PC-3 (cell line): ENCODE measurements around the gene GABRG2. TPM values are rescaled to one million over a fixed set of nuclear protein-coding genes. Genes with fewer than 3 reads are reported as not detected.
"Not testable (repeated sequence)": the region's sequence is repeated elsewhere in the genome, so short reads cannot be mapped to it uniquely, and the experiment has no call there.

Experiments
- ATAC-seq: fragments of 200-7000 bp; cut with Tn5 transposase; 2 replicates; pipeline ENCODE4 v1.9.1; 2020; ENCODE audit warnings: mild to moderate bottlenecking, moderate library complexity
- BruUV-seq: library from RNA; stranded (reverse); fragments of 400-500 nt; replicated peaks from 2 replicates; lab custom pipeline; 2021; lab: Mats Ljungman, UMichigan
- CTCF ChIA-PET: fragments of 300-600 bp; sonication (Branson Sonifier 250); formaldehyde crosslinking; loops from one replicate; lab custom pipeline; 2022; ENCODE audit warnings: antibody characterized with exemption; lab: Charles Lee
- POLR2A ChIA-PET: fragments of 300-600 bp; sonication (Branson Sonifier 250); formaldehyde crosslinking; loops from one replicate; lab custom pipeline; 2022; ENCODE audit warnings: antibody characterized with exemption; ENCODE audit not compliant: unreplicated experiment; lab: Charles Lee
- DNase-seq: peaks from one replicate; pipeline ENCODE4 v3.0.0-alpha.2; 2015
- H2AFZ ChIP-seq: fragments of 300-600 bp; sonication (generic); 2 replicates; pipeline ENCODE4 v1.6.0; 2016; ENCODE audit warnings: antibody characterized with exemption, low read length
- H3F3A ChIP-seq: fragments of 300-600 bp; sonication (generic); one replicate; pipeline ENCODE4 v1.6.0; 2017; ENCODE audit warnings: antibody characterized with exemption, low read length, control low read depth, mild to moderate bottlenecking; ENCODE audit not compliant: unreplicated experiment
- H3K27ac ChIP-seq: fragments of 300-600 bp; sonication (generic); 2 replicates; pipeline ENCODE4 v1.5.1; 2016; ENCODE audit warnings: mild to moderate bottlenecking, low read length
- H3K27me3 ChIP-seq: fragments of 300-600 bp; sonication (generic); 2 replicates; pipeline ENCODE4 v1.6.1; 2016; ENCODE audit warnings: low read length, mixed read lengths
- H3K36me3 ChIP-seq: fragments of 300-600 bp; sonication (generic); 2 replicates; pipeline ENCODE4 v1.6.1; 2016; ENCODE audit warnings: low read depth, mixed run types, low read length, mixed read lengths
- H3K4me1 ChIP-seq: fragments of 300-600 bp; sonication (generic); 2 replicates; pipeline ENCODE4 v1.5.1; 2016; ENCODE audit warnings: low read length; ENCODE audit not compliant: insufficient read depth
- H3K4me2 ChIP-seq: fragments of 300-600 bp; sonication (generic); 2 replicates; pipeline ENCODE4 v1.6.0; 2016; ENCODE audit warnings: low read length
- H3K4me3 ChIP-seq: fragments of 300-600 bp; sonication (generic); 2 replicates; pipeline ENCODE4 v1.5.1; 2016; ENCODE audit warnings: mild to moderate bottlenecking, low read length, mixed read lengths
- H3K79me2 ChIP-seq: fragments of 300-600 bp; sonication (generic); 2 replicates; pipeline ENCODE4 v1.6.1; 2017; ENCODE audit warnings: low read length, mixed read lengths
- H3K9ac ChIP-seq: fragments of 300-600 bp; sonication (generic); 2 replicates; pipeline ENCODE4 v1.6.0; 2016; ENCODE audit warnings: mild to moderate bottlenecking, low read length
- H3K9me2 ChIP-seq: fragments of 300-600 bp; sonication (generic); replicated peaks from 2 replicates; pipeline ENCODE4 v1.6.1; 2016; ENCODE audit warnings: mixed run types, low read length, mixed read lengths
- H3K9me3 ChIP-seq: fragments of 300-600 bp; sonication (generic); 2 replicates; pipeline ENCODE4 v1.6.1; 2016; ENCODE audit warnings: low read length, mixed read lengths
- H4K20me1 ChIP-seq: fragments of 300-600 bp; sonication (generic); 2 replicates; pipeline ENCODE4 v1.6.1; 2016; ENCODE audit warnings: low read length, mixed read lengths
- CTCF ChIP-seq: fragments of 300-600 bp; sonication (generic); conservative IDR thresholded peaks from 2 replicates; pipeline ENCODE4 v1.5.1; 2017; ENCODE audit warnings: antibody characterized with exemption, low read depth, mild to moderate bottlenecking, low read length
- EZH2 ChIP-seq: fragments of 300-600 bp; sonication (generic); IDR thresholded peaks from one replicate; pipeline ENCODE4 v1.6.1; 2017; ENCODE audit warnings: antibody characterized with exemption, mild to moderate bottlenecking, low read length; ENCODE audit not compliant: unreplicated experiment
- EZH2phosphoT487 ChIP-seq: fragments of 300-600 bp; sonication (generic); IDR thresholded peaks from 2 replicates; pipeline ENCODE4 v1.6.1; 2018; ENCODE audit warnings: mild to moderate bottlenecking, antibody characterized with exemption, low read length, borderline replicate concordance
- intact Hi-C: fragments of 100-400 bp; cut with micrococcal nuclease; formaldehyde crosslinking; loops from 2 replicates; pipeline ENCODE4 v1.9.0; 2023
- total RNA-seq: library from RNA; depleted of rRNA; stranded (reverse); fragments of >200 nt; gene quantifications from 2 replicates; pipeline ENCODE4 v1.2.3, GENCODE V29; 2014

Gene GABRG2
- total RNA-seq, 1 experiment from 2014 or later = not detected

GRCh38 chr5:162052676-162053075 is 14.9 kb upstream of the GABRG2 start:
- ATAC-seq = no peak

GRCh38 chr5:162055095-162055494 is 12.5 kb upstream of the GABRG2 start:
- ATAC-seq, intact Hi-C loops, H3K27ac ChIP-seq, H3F3A ChIP-seq, H3K9me3 ChIP-seq, DNase-seq, H4K20me1 ChIP-seq, CTCF ChIA-PET, H3K79me2 ChIP-seq, H3K36me3 ChIP-seq, H2AFZ ChIP-seq, H3K9me2 ChIP-seq, H3K4me1 ChIP-seq, H3K4me3 ChIP-seq, H3K27me3 ChIP-seq, H3K4me2 ChIP-seq, BruUV-seq, H3K9ac ChIP-seq, POLR2A ChIA-PET: not testable (repeated sequence)

More at GRCh38 chr5:162052676-162053075, 14.9 kb upstream of the GABRG2 start:
- H3K27ac ChIP-seq = no peak overlapping the region
- no peaks in the 10 kb centered on the region for H3F3A ChIP-seq
- no peak overlapping the region for H3K9ac ChIP-seq
- DNase-seq = no peak
- no peaks in the 10 kb centered on the region for H3K4me1 ChIP-seq
- H3K79me2 ChIP-seq = no peaks in the 10 kb centered on the region
- ChIA-PET POLR2A (no interaction called here), CTCF (no interaction called here)
- H2AFZ ChIP-seq = no peak overlapping the region
- intact Hi-C loops = no loop called here
- no peak overlapping the region for H3K4me3 ChIP-seq
- no peak for TF ChIP-seq EZH2
- no peak for TF ChIP-seq CTCF
- TF ChIP-seq EZH2phosphoT487 = no peak
- H3K9me3 ChIP-seq = 0 out of 2 replicates have a peak, but pooled peaks cover 4% of the 10 kb centered on the region
- no TSS peak for BruUV-seq
- no peaks in the 10 kb centered on the region for H3K27me3 ChIP-seq
- H4K20me1 ChIP-seq = no peaks in the 10 kb centered on the region
- H3K4me2 ChIP-seq = no peak overlapping the region
- no peaks in the 10 kb centered on the region for H3K9me2 ChIP-seq
- no peaks in the 10 kb centered on the region for H3K36me3 ChIP-seq

- H3K9me3 ChIP-seq = no peaks in the 10 kb centered on the region
- H3K27me3 ChIP-seq = no peaks in the 10 kb centered on the region
- H3K27ac ChIP-seq = no peak overlapping the region
- DNase-seq = no peak
- H3F3A ChIP-seq = no peaks in the 10 kb centered on the region
- no peaks in the 10 kb centered on the region for H3K79me2 ChIP-seq
- intact Hi-C loops = no loop called here
- H2AFZ ChIP-seq = no peak overlapping the region
- ChIA-PET CTCF (no interaction called here), POLR2A (no interaction called here)
- H3K9me2 ChIP-seq = no peaks in the 10 kb centered on the region
- no peaks in the 10 kb centered on the region for H3K36me3 ChIP-seq
- no peak for ATAC-seq
- no TSS peak for BruUV-seq
- H3K4me1 ChIP-seq = no peaks in the 10 kb centered on the region
- no peak overlapping the region for H3K9ac ChIP-seq
- no peak overlapping the region for H3K4me3 ChIP-seq
- H3K4me2 ChIP-seq = no peak overlapping the region
- no peaks in the 10 kb centered on the region for H4K20me1 ChIP-seq
- TF ChIP-seq EZH2 (no peak), EZH2phosphoT487 (no peak), CTCF (no peak)
Observed at GRCh38 chr5:162067162-162067561, 411 bp upstream of the GABRG2 start.
